K562 (cell line): Measurements from ENCODE around the gene BCL10. TPM values are rescaled to one million over a fixed set of nuclear protein-coding genes. Genes with fewer than 3 reads are reported as not detected.

Experiments used
- ATAC-seq: fragments of 200-7000 bp; cut with Tn5 transposase; 3 replicates; pipeline ENCODE4 v1.9.1; 2020; ENCODE audit warnings: moderate library complexity
- BruUV-seq: library from RNA; stranded (reverse); fragments of 400-500 nt; replicated peaks from 2 replicates; lab custom pipeline; 2021; lab: Mats Ljungman, UMichigan
- CTCF ChIA-PET: fragments of 300-600 bp; formaldehyde crosslinking; extraction: SDS; loops from one replicate; lab custom pipeline; 2021; ENCODE audit warnings: low intra/inter-chr PET ratio; lab: Yijun Ruan, JAX
- POLR2A ChIA-PET: fragments of 300-600, 350-650 bp; sonication (Branson Sonifier 250); formaldehyde crosslinking; extraction: SDS; loops from one replicate; lab custom pipeline; 2021; ENCODE audit warnings: antibody characterized with exemption, inconsistent platforms; lab: Yijun Ruan, JAX
- DNase-seq, 4 experiments: peaks; one replicate each; pipeline versions ENCODE4 v3.0.0 to v3.0.0-alpha.2; 2011 to 2018; ENCODE audit warnings: low spot score in 3 of 4, mixed read lengths in 3 of 4; ENCODE audit errors: extremely low read depth in 1 of 4
- FAIRE-seq: peaks from 2 replicates; lab custom pipeline; 2011; peaks lifted over from hg19 to GRCh38; lab: Jason Lieb, UNC
- H2AFZ ChIP-seq: 2 replicates; pipeline ENCODE4 v1.6.0; 2011; ENCODE audit warnings: low read depth, low read length, control low read depth, inconsistent platforms
- H3K27ac ChIP-seq: fragments of 200-600 bp; 3 replicates; pipeline ENCODE4 v1.8.0; 2011; ENCODE audit warnings: low read depth, mild to moderate bottlenecking, control low read depth, inconsistent platforms, low read length, moderate library complexity, mixed read lengths; ENCODE audit errors: extremely low read depth
- H3K27me3 ChIP-seq, 2 experiments: fragments of 300-600 bp in 1 of 2; 2 replicates in 1 of 2; 3 replicates in 1 of 2; pipeline versions ENCODE4 v1.6.0 to v1.8.0; 2011; ENCODE audit warnings: inconsistent platforms in 2 of 2, low read length in 2 of 2, mild to moderate bottlenecking in 1 of 2, mixed read lengths in 1 of 2, moderate library complexity in 1 of 2; ENCODE audit not compliant: control insufficient read depth in 2 of 2, insufficient read depth in 2 of 2
- H3K36me3 ChIP-seq: fragments of 300-600 bp; 3 replicates; pipeline ENCODE4 v1.8.0; 2011; ENCODE audit warnings: mild to moderate bottlenecking, low read length, inconsistent platforms; ENCODE audit not compliant: control insufficient read depth, insufficient read depth
- H3K4me1 ChIP-seq, 2 experiments: fragments of 200-600 bp in 1 of 2; replicated peaks in 1 of 2; 2 replicates in 1 of 2; 3 replicates in 1 of 2; pipeline versions ENCODE4 v1.5.1 to v1.8.0; 2011; ENCODE audit warnings: inconsistent platforms in 2 of 2, low read length in 2 of 2, mild to moderate bottlenecking in 1 of 2, mixed read lengths in 1 of 2, moderate library complexity in 1 of 2; ENCODE audit not compliant: control insufficient read depth in 2 of 2, insufficient read depth in 2 of 2
- H3K4me2 ChIP-seq: 2 replicates; pipeline ENCODE4 v1.6.1; 2011; ENCODE audit warnings: low read length, control low read depth, inconsistent platforms, mixed read lengths; ENCODE audit not compliant: insufficient read depth
- H3K4me3 ChIP-seq: fragments of 200-600 bp; sonication (generic), shearing (Covaris generic); 2 replicates; pipeline ENCODE4 v1.5.1; 2016; ENCODE audit warnings: control low read depth, inconsistent platforms
- H3K79me2 ChIP-seq: fragments of 200-600 bp; 3 replicates; pipeline ENCODE4 v1.8.0; 2011; ENCODE audit warnings: low read length, inconsistent platforms; ENCODE audit not compliant: control insufficient read depth, insufficient read depth
- H3K9ac ChIP-seq, 2 experiments: 2 replicates each; pipeline versions ENCODE4 v1.6.0 to v1.6.1; 2011; ENCODE audit warnings: low read depth in 2 of 2, low read length in 2 of 2, control low read depth in 1 of 2, inconsistent platforms in 1 of 2, mild to moderate bottlenecking in 1 of 2, mixed read lengths in 1 of 2; ENCODE audit not compliant: insufficient read depth in 1 of 2
- H3K9me1 ChIP-seq: one replicate; pipeline ENCODE4 v1.6.0; 2011; ENCODE audit warnings: inconsistent platforms, mild to moderate bottlenecking, low read length, moderate library complexity; ENCODE audit not compliant: control insufficient read depth, insufficient read depth
- H3K9me3 ChIP-seq: replicated peaks from 2 replicates; pipeline ENCODE4 v1.5.1; 2011; ENCODE audit warnings: low read depth, low read length, inconsistent platforms; ENCODE audit not compliant: control insufficient read depth, insufficient read depth
- H4K20me1 ChIP-seq: replicated peaks from 2 replicates; pipeline ENCODE4 v1.6.1; 2011; ENCODE audit warnings: low read length, inconsistent platforms, mixed read lengths; ENCODE audit not compliant: control insufficient read depth, insufficient read depth
- FOSL1 ChIP-seq: fragments of 200-800 bp; sonication (Bioruptor generic); conservative IDR thresholded peaks from 2 replicates; pipeline ENCODE4 v1.6.1; 2016; ENCODE audit warnings: missing genetic modification characterization, missing compliant biosample characterization
- FOXK2 ChIP-seq, 2 experiments: fragments of 450-650 bp; IDR thresholded peaks in 1 of 2; conservative IDR thresholded peaks in 1 of 2; 2 replicates each; pipeline ENCODE4 v1.6.1; 2016; ENCODE audit warnings: low read depth in 2 of 2, mild to moderate bottlenecking in 1 of 2
- GMEB1 ChIP-seq: fragments of 250-450 bp; sonication (Bioruptor Pico); IDR thresholded peaks from 2 replicates; pipeline ENCODE4 v1.4.0; 2020; ENCODE audit warnings: mild to moderate bottlenecking
- HDGF ChIP-seq: fragments of 450-650 bp; IDR thresholded peaks from 2 replicates; pipeline ENCODE4 v1.6.1; 2016
- HLTF ChIP-seq: fragments of 450-650 bp; IDR thresholded peaks from 2 replicates; pipeline ENCODE4 v1.6.1; 2016
- HMG20B ChIP-seq: fragments of 250-450 bp; sonication (Bioruptor Pico); IDR thresholded peaks from 2 replicates; pipeline ENCODE4 v1.5.0; 2021; ENCODE audit warnings: mild to moderate bottlenecking
- HMGN3 ChIP-seq: IDR thresholded peaks from 2 replicates; pipeline ENCODE4 v1.6.1; 2011; ENCODE audit warnings: borderline replicate concordance, low read depth, mild to moderate bottlenecking, mixed read lengths, low read length; ENCODE audit not compliant: insufficient read length; ENCODE audit errors: extremely low read depth
- KHSRP ChIP-seq: fragments of 450-650 bp; IDR thresholded peaks from 2 replicates; pipeline ENCODE4 v1.6.1; 2017
- NFIC ChIP-seq: fragments of 450-650 bp; IDR thresholded peaks from 2 replicates; pipeline ENCODE4 v1.6.1; 2017; ENCODE audit warnings: mild to moderate bottlenecking, inconsistent platforms
- RBM15 ChIP-seq: fragments of 200-400 bp; formaldehyde crosslinking; IDR thresholded peaks from 2 replicates; pipeline ENCODE4 v1.6.1; 2018; ENCODE audit warnings: mild to moderate bottlenecking, low read length, moderate library complexity; ENCODE audit not compliant: insufficient read depth
- SMARCE1 ChIP-seq: fragments of 450-650 bp; IDR thresholded peaks from 2 replicates; pipeline ENCODE4 v1.7.1; 2016; ENCODE audit warnings: mild to moderate bottlenecking
- ZNF282 ChIP-seq: sonication (generic); formaldehyde crosslinking; IDR thresholded peaks from 2 replicates; pipeline ENCODE4 v1.8.1; 2023; ENCODE audit warnings: missing genetic modification reagents
- WGBS: fragments of 100-300 bp; shearing (Covaris generic); methylation state at CpG from one replicate; pipeline ENCODE4 v1.1.6; 2016; ENCODE audit warnings: low coverage, mixed read lengths; ENCODE audit not compliant: insufficient coverage; ENCODE audit errors: missing lambda C conversion rate; 5-methylcytosine and 5-hydroxymethylcytosine counted together
- in situ Hi-C: fragments of 300-500 bp; cut with MboI; formaldehyde crosslinking; loops from 4 replicates; pipeline ENCODE4 v1.15.0; 2018; ENCODE audit warnings: inconsistent platforms, mixed read lengths
- intact Hi-C: fragments of 100-400 bp; cut with micrococcal nuclease; formaldehyde crosslinking; loops from 2 replicates; pipeline ENCODE4 v1.14.2; 2022
- polyA plus RNA-seq, 8 experiments: library from polyadenylated mRNA; depleted of rRNA in 4 of 8; stranded (reverse) in 5 of 8; unstranded in 3 of 8; fragments of >200 nt; fragmentation: Nextera tagmentation in 2 of 8; fragmentation: Illumina TruSeq in 1 of 8; extraction: Ambion mirVana in 2 of 8; extraction: Trizol in 1 of 8; gene quantifications; 2 replicates each; pipeline versions ENCODE4 v1.2.1 to v1.2.3, GENCODE V29; 2011 to 2014; ENCODE audit warnings: inconsistent platforms in 1 of 8, missing spikeins in 1 of 8
- total RNA-seq, 7 experiments: library from RNA; depleted of rRNA in 6 of 7; stranded (reverse); fragments of >200 nt in 6 of 7; fragmentation: Illumina TruSeq in 2 of 7; extraction: Trizol in 2 of 7; gene quantifications; 2 replicates each; pipeline versions ENCODE4 v1.2.1 to v1.2.3, GENCODE V29; 2011 to 2021; ENCODE audit warnings: low replicate concordance in 1 of 7

Gene BCL10
- total and polyA plus RNA-seq, 9 of the 15 experiments (the other 6 are each of a cell fraction or from before 2014, with no cell fraction given), result 8.0 to 19.4 (median 12.3) TPM

DNA sequence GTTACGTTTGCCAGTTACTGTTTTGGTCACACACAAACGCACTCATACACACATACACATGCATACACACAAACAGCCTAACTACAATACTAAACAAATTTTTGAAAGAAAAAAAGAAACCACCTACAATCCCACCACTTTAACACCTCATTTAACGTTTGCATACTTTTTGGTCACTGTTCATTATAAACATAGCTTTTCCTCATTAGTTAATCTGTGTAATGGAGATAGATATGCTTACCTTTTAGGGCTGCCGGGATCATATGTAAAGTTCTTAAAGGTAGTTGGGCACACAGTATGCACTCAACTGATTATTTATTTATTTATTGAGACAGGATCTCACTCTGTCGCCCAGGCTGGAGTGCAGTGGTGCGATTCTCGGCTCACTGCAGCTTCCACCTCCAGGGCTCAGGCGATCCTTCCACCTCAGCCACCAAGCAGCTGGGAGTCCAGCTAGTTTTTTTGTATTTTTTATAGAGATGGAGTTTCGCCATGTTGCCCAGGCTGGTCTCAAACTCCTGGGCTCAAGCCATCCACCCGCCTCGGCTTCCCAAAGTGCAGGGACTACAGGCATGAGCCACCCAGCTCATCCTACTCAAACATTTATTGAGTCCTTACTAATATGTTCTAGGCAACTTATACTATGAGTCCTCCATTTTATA, 677 bp upstream of the BCL10 start:
- WGBS, result 51% methylated on average over 11 of the region's 11 CpGs
- Histone ChIP-seq H3K9me1 (no peaks in the 10 kb centered on the region), H3K4me3 (peak overlapping the region; percentile 79), H3K4me2 (peak overlapping the region; percentile 98), H4K20me1 (no peaks in the 10 kb centered on the region), H3K9ac (peak overlapping the region; percentile 54 to 90), H3K4me1 (peaks cover 15 to 16% of the 10 kb centered on the region in 2 experiments; a peak in 3 of 5 replicates), H3K27ac (peak overlapping the region; percentile 87), H3K36me3 (peaks cover 23% of the 10 kb centered on the region), H3K79me2 (peaks cover 40% of the 10 kb centered on the region), H3K27me3 (peaks cover 0 to 3% of the 10 kb centered on the region in 2 experiments; a peak in 2 of 5 replicates), H3K9me3 (no peaks in the 10 kb centered on the region), H2AFZ (peak overlapping the region; percentile 95)
- POLR2A ChIA-PET, result interaction anchor here (0.7 to 1.5 kb wide), 12 partner anchors 10 to 918 kb away, joined by 3 to 5 read pairs (median 3); partner anchors contain the start of gene C1orf52
- no peak for DNase-seq
- ATAC-seq, result no peak
- BruUV-seq, result TSS peak; percentile 93
- FAIRE-seq, result no peak
- intact Hi-C loops (no loop called here), in situ Hi-C loops (no loop called here)
- CTCF ChIA-PET, result interaction anchor here (0.7 kb wide), 2 partner anchors 22 to 332 kb away, joined by 3 to 5 read pairs; no protein-coding TSS in a partner anchor
- no peak for TF ChIP-seq FOSL1 (tag)
- 0 out of 2 replicates have a peak, but pooled peaks have one; percentile 65 for TF ChIP-seq HDGF
- TF ChIP-seq KHSRP, result no peak
- TF ChIP-seq SMARCE1, result peak; percentile 58; the same call in 1 of the 2 replicates
- TF ChIP-seq HMGN3, result no peak
- no peak for TF ChIP-seq RBM15
- no peak for TF ChIP-seq HMG20B
- no peak for TF ChIP-seq ZNF282 (CRISPR knock-in tag)
- TF ChIP-seq NFIC, result no peak
- TF ChIP-seq HLTF, result peak; percentile 13; the same call in 1 of the 2 replicates
- TF ChIP-seq GMEB1, result no peak
- TF ChIP-seq FOXK2 (conservative IDR thresholded peaks at IDR 0.05 in 1 of 2, IDR thresholded peaks at IDR 0.05 in 1 of 2; ENCODE audit: low read depth in 2 of 2), result peak; percentile 28 to 77; a peak in 3 of 4 replicates
